HCT116 (cell line): Measurements from ENCODE around the gene STK38L. TPM values are rescaled to one million over a fixed set of nuclear protein-coding genes. Genes with fewer than 3 reads are reported as not detected.

Source experiments
- ATAC-seq: fragments of 200-7000 bp; cut with Tn5 transposase; 2 replicates; pipeline ENCODE4 v1.9.1; 2020; ENCODE audit warnings: mild to moderate bottlenecking, moderate library complexity
- BruUV-seq: library from RNA; stranded (reverse); fragments of 400-500 nt; replicated peaks from 2 replicates; lab custom pipeline; 2021; lab: Mats Ljungman, UMichigan
- CTCF ChIA-PET: fragments of 300-600 bp; sonication (Branson Sonifier 250); formaldehyde crosslinking; loops from one replicate; lab custom pipeline; 2021; ENCODE audit warnings: antibody characterized with exemption; lab: Charles Lee
- POLR2A ChIA-PET: fragments of 300-600, 350-600 bp; sonication (Branson Sonifier 250); formaldehyde crosslinking; loops from one replicate; lab custom pipeline; 2021; ENCODE audit warnings: antibody characterized with exemption; lab: Charles Lee
- RAD21 ChIA-PET, 2 experiments: fragments of 300-600 bp; sonication (Branson Sonifier 250); formaldehyde crosslinking; loops; one replicate each; lab custom pipeline; 2023; ENCODE audit warnings: low total read pairs in 2 of 2; ENCODE audit not compliant: uncharacterized antibody in 2 of 2, unreplicated experiment in 2 of 2, low non-redundant PET in 1 of 2; lab: Charles Lee
- DNase-seq: peaks from one replicate; pipeline ENCODE4 v3.0.0-alpha.2; 2010; ENCODE audit warnings: low read depth, low spot score
- H2AFZ ChIP-seq: fragments of 200-600 bp; shearing (Covaris generic), sonication (generic); 2 replicates; pipeline ENCODE4 v1.6.1; 2017; ENCODE audit warnings: low read depth, mixed run types, mixed read lengths, antibody characterized with exemption, low read length; ENCODE audit not compliant: poor library complexity, severe bottlenecking
- H3K27ac ChIP-seq: 2 replicates; pipeline ENCODE4 v1.5.1; 2012; ENCODE audit warnings: low read depth, low read length
- H3K27me3 ChIP-seq: fragments of 200-600 bp; sonication (generic); 2 replicates; pipeline ENCODE4 v1.6.1; 2016; ENCODE audit warnings: mixed run types, low read length, mixed read lengths; ENCODE audit not compliant: insufficient read depth
- H3K36me3 ChIP-seq, 2 experiments: fragments of 200-500 bp in 1 of 2; fragments of 200-600 bp in 1 of 2; sonication (Bioruptor generic) in 1 of 2; sonication (generic) in 1 of 2; 2 replicates each; pipeline versions ENCODE4 v1.5.1 to v1.6.1; 2014 to 2016; ENCODE audit warnings: low read length in 2 of 2, inconsistent platforms in 1 of 2, mixed read lengths in 1 of 2, mixed run types in 1 of 2; ENCODE audit not compliant: insufficient read depth in 2 of 2, control insufficient read depth in 1 of 2
- H3K4me1 ChIP-seq, 2 experiments: fragments of 200-600 bp in 1 of 2; sonication (generic) in 1 of 2; 2 replicates each; pipeline versions ENCODE4 v1.5.1 to v1.6.1; 2012 to 2017; ENCODE audit warnings: low read length in 2 of 2, inconsistent platforms in 1 of 2, mild to moderate bottlenecking in 1 of 2, mixed read lengths in 1 of 2, mixed run types in 1 of 2, moderate library complexity in 1 of 2; ENCODE audit not compliant: insufficient read depth in 2 of 2, control insufficient read depth in 1 of 2
- H3K4me2 ChIP-seq: fragments of 200-600 bp; sonication (generic); 2 replicates; pipeline ENCODE4 v1.6.1; 2017; ENCODE audit warnings: mixed run types, low read length, mixed read lengths
- H3K4me3 ChIP-seq, 2 experiments: fragments of 200-600 bp in 1 of 2; sonication (generic) in 1 of 2; replicated peaks in 1 of 2; 2 replicates each; pipeline ENCODE4 v1.5.1; 2011 to 2016; ENCODE audit warnings: low read length in 2 of 2, control low read depth in 1 of 2, low read depth in 1 of 2, mild to moderate bottlenecking in 1 of 2, mixed read lengths in 1 of 2, mixed run types in 1 of 2
- H3K79me2 ChIP-seq: fragments of 200-600 bp; sonication (generic); 2 replicates; pipeline ENCODE4 v1.6.1; 2017; ENCODE audit warnings: mild to moderate bottlenecking, mixed run types, low read length, moderate library complexity, mixed read lengths; ENCODE audit not compliant: insufficient read depth
- H3K9ac ChIP-seq: fragments of 200-600 bp; sonication (generic); 2 replicates; pipeline ENCODE4 v1.6.1; 2016; ENCODE audit warnings: low read length, mixed read lengths
- H3K9me2 ChIP-seq: fragments of 200-600 bp; sonication (generic), shearing (Covaris generic); 2 replicates; pipeline ENCODE4 v1.6.1; 2017; ENCODE audit warnings: mixed run types, mild to moderate bottlenecking, moderate library complexity; ENCODE audit not compliant: insufficient read depth
- H3K9me3 ChIP-seq, 2 experiments: fragments of 200-500 bp in 1 of 2; fragments of 200-600 bp in 1 of 2; sonication (Bioruptor generic) in 1 of 2; sonication (generic) in 1 of 2; 2 replicates each; pipeline ENCODE4 v1.6.1; 2014 to 2017; ENCODE audit warnings: low read length in 2 of 2, mixed read lengths in 2 of 2, inconsistent platforms in 1 of 2, low read depth in 1 of 2, mild to moderate bottlenecking in 1 of 2, mixed run types in 1 of 2, moderate library complexity in 1 of 2; ENCODE audit not compliant: control insufficient read depth in 1 of 2, insufficient read depth in 1 of 2
- H4K20me1 ChIP-seq: fragments of 200-600 bp; sonication (generic), shearing (Covaris generic); 2 replicates; pipeline ENCODE4 v1.6.1; 2017; ENCODE audit warnings: mixed run types, mild to moderate bottlenecking, moderate library complexity; ENCODE audit not compliant: insufficient read depth
- CBX3 ChIP-seq: IDR thresholded peaks from 2 replicates; pipeline ENCODE4 v1.6.1; 2012; ENCODE audit warnings: low read depth
- EGR1 ChIP-seq: IDR thresholded peaks from 2 replicates; pipeline ENCODE4 v1.6.1; 2012; ENCODE audit warnings: low read depth
- ELF1 ChIP-seq: IDR thresholded peaks from 2 replicates; pipeline ENCODE4 v1.6.1; 2012; ENCODE audit warnings: low read depth, borderline replicate concordance
- EZH2 ChIP-seq: fragments of 200-600 bp; sonication (generic); IDR thresholded peaks from 2 replicates; pipeline ENCODE4 v1.6.1; 2017; ENCODE audit warnings: antibody characterized with exemption, mixed run types
- FOSL1 ChIP-seq: IDR thresholded peaks from 2 replicates; pipeline ENCODE4 v1.6.1; 2012; ENCODE audit warnings: low read depth
- JUND ChIP-seq: IDR thresholded peaks from 2 replicates; pipeline ENCODE4 v1.6.1; 2012
- POLR2A ChIP-seq: IDR thresholded peaks from 2 replicates; pipeline ENCODE4 v1.7.0; 2011; ENCODE audit warnings: borderline replicate concordance; ENCODE audit not compliant: insufficient read depth, insufficient read length; ENCODE audit errors: extremely low read depth
- POLR2AphosphoS5 ChIP-seq: IDR thresholded peaks from 2 replicates; pipeline ENCODE4 v1.6.1; 2011; ENCODE audit warnings: mild to moderate bottlenecking, low read depth, low read length, moderate library complexity
- SIN3A ChIP-seq: IDR thresholded peaks from 2 replicates; pipeline ENCODE4 v1.6.1; 2012; ENCODE audit warnings: low read depth
- SP1 ChIP-seq: IDR thresholded peaks from 2 replicates; pipeline ENCODE4 v1.6.1; 2012; ENCODE audit warnings: low read depth
- SRF ChIP-seq: IDR thresholded peaks from 2 replicates; pipeline ENCODE4 v1.6.1; 2012; ENCODE audit warnings: low read depth
- TCF7L2 ChIP-seq: IDR thresholded peaks from 2 replicates; pipeline ENCODE4 v1.7.0; 2011; ENCODE audit warnings: borderline replicate concordance, inconsistent platforms; ENCODE audit not compliant: insufficient read depth, insufficient read length; ENCODE audit errors: extremely low read depth
- YY1 ChIP-seq: IDR thresholded peaks from 2 replicates; pipeline ENCODE4 v1.6.1; 2011; ENCODE audit warnings: low read length, low read depth, moderate library complexity, mild to moderate bottlenecking; ENCODE audit not compliant: insufficient replicate concordance; ENCODE audit errors: extremely low read depth
- ZFX ChIP-seq: fragments of 450-650 bp; IDR thresholded peaks from 2 replicates; pipeline ENCODE4 v1.6.1; 2017
- intact Hi-C: fragments of 100-400 bp; cut with micrococcal nuclease; formaldehyde crosslinking; loops from 2 replicates; pipeline ENCODE4 v1.10.0; 2022
- total RNA-seq: library from RNA; stranded (reverse); gene quantifications from one replicate; pipeline ENCODE4 v1.2.1, GENCODE V29; 2021; ENCODE audit not compliant: unreplicated experiment
- TF ChIP-seq, protein P1 (sequence below): IDR thresholded peaks from 2 replicates; pipeline ENCODE4 v1.6.1; 2012
- TF ChIP-seq, protein P2 (sequence below), 3 experiments: fragments of 200-600 bp in 1 of 3; sonication (generic) in 1 of 3; IDR thresholded peaks in 2 of 3; conservative IDR thresholded peaks in 1 of 3; 2 replicates each; pipeline ENCODE4 v1.5.1; 2012 to 2017; ENCODE audit warnings: low read depth in 2 of 3, low read length in 2 of 3, antibody characterized with exemption in 1 of 3, borderline replicate concordance in 1 of 3, control low read depth in 1 of 3, mild to moderate bottlenecking in 1 of 3, mixed read lengths in 1 of 3, mixed run types in 1 of 3, moderate library complexity in 1 of 3; ENCODE audit not compliant: insufficient read depth in 1 of 3
- TF ChIP-seq, protein P3 (sequence below): IDR thresholded peaks from 2 replicates; pipeline ENCODE4 v1.6.1; 2012; ENCODE audit warnings: low read depth
- TF ChIP-seq, protein P4 (sequence below): IDR thresholded peaks from 2 replicates; pipeline ENCODE4 v1.6.1; 2011; ENCODE audit warnings: mild to moderate bottlenecking, low read length, moderate library complexity; ENCODE audit not compliant: insufficient replicate concordance; ENCODE audit errors: extremely low read depth

Gene STK38L
- total RNA-seq, 1 experiment from 2014 or later = 23.9 TPM

DNA sequence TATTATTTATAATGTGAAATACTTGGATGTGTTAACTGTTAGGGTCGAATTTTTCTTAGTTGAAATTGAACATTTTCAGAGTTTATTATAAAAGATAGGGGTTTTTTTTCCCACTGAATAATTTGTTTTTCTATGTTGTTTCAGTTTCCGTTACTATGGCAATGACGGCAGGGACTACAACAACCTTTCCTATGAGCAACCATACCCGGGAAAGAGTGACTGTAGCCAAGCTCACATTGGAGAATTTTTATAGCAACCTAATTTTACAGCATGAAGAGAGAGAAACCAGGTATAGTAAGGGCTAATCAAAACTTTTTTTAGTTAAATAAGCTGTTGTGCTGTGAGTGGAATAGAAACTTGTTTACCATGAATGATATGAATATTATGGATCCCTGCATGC, 53.5 kb downstream of the STK38L start (continued):
- TF ChIP-seq POLR2AphosphoS5 (no peak), JUND (no peak)

DNA sequence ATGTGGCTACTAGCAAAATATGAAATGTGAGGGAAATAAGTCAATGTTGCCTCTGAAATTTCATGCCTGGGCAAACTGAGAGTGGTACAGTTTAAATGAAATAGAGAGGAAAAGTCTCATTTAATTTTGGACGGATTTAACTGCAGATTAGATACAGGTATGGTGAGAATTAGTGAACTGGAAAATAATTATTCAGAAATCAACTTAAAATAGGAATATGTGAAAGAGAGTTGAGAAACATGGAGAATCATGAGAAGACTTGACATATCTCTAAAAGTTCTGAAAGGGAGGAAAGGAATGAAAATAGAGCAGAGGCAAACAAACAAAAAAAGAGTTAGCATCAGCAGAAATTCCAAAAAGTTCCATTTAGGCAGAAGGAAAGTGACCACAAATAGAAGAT, 55.0 kb downstream of the STK38L start:
- H3K4me3 ChIP-seq = no peak overlapping the region
- no peaks in the 10 kb centered on the region for H3K9me3 ChIP-seq
- H3K9me2 ChIP-seq = no peaks in the 10 kb centered on the region
- ChIA-PET POLR2A (no interaction called here), CTCF (no interaction called here), RAD21 (no interaction called here)
- intact Hi-C loops = no loop called here
- H3K4me2 ChIP-seq = no peak overlapping the region
- TF ChIP-seq EZH2 (no peak), ZFX (no peak), FOSL1 (no peak), SP1 (no peak), JUND (no peak), TCF7L2 (no peak), SIN3A (no peak), EGR1 (no peak), ELF1 (no peak), YY1 (no peak), CBX3 (no peak), SRF (no peak), POLR2A (no peak)
- TF ChIP-seq, protein P1, sequence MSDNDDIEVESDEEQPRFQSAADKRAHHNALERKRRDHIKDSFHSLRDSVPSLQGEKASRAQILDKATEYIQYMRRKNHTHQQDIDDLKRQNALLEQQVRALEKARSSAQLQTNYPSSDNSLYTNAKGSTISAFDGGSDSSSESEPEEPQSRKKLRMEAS = no peak
- TF ChIP-seq, protein P2, sequence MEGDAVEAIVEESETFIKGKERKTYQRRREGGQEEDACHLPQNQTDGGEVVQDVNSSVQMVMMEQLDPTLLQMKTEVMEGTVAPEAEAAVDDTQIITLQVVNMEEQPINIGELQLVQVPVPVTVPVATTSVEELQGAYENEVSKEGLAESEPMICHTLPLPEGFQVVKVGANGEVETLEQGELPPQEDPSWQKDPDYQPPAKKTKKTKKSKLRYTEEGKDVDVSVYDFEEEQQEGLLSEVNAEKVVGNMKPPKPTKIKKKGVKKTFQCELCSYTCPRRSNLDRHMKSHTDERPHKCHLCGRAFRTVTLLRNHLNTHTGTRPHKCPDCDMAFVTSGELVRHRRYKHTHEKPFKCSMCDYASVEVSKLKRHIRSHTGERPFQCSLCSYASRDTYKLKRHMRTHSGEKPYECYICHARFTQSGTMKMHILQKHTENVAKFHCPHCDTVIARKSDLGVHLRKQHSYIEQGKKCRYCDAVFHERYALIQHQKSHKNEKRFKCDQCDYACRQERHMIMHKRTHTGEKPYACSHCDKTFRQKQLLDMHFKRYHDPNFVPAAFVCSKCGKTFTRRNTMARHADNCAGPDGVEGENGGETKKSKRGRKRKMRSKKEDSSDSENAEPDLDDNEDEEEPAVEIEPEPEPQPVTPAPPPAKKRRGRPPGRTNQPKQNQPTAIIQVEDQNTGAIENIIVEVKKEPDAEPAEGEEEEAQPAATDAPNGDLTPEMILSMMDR (IDR thresholded peaks at IDR 0.05 in 2 of 3, conservative IDR thresholded peaks at IDR 0.05 in 1 of 3; ENCODE audit: borderline replicate concordance in 1 of 3, insufficient read depth in 1 of 3, low read depth in 2 of 3, low read length in 2 of 3) = no peak
- TF ChIP-seq, protein P3, sequence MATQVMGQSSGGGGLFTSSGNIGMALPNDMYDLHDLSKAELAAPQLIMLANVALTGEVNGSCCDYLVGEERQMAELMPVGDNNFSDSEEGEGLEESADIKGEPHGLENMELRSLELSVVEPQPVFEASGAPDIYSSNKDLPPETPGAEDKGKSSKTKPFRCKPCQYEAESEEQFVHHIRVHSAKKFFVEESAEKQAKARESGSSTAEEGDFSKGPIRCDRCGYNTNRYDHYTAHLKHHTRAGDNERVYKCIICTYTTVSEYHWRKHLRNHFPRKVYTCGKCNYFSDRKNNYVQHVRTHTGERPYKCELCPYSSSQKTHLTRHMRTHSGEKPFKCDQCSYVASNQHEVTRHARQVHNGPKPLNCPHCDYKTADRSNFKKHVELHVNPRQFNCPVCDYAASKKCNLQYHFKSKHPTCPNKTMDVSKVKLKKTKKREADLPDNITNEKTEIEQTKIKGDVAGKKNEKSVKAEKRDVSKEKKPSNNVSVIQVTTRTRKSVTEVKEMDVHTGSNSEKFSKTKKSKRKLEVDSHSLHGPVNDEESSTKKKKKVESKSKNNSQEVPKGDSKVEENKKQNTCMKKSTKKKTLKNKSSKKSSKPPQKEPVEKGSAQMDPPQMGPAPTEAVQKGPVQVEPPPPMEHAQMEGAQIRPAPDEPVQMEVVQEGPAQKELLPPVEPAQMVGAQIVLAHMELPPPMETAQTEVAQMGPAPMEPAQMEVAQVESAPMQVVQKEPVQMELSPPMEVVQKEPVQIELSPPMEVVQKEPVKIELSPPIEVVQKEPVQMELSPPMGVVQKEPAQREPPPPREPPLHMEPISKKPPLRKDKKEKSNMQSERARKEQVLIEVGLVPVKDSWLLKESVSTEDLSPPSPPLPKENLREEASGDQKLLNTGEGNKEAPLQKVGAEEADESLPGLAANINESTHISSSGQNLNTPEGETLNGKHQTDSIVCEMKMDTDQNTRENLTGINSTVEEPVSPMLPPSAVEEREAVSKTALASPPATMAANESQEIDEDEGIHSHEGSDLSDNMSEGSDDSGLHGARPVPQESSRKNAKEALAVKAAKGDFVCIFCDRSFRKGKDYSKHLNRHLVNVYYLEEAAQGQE = no peak
- TF ChIP-seq, protein P4, sequence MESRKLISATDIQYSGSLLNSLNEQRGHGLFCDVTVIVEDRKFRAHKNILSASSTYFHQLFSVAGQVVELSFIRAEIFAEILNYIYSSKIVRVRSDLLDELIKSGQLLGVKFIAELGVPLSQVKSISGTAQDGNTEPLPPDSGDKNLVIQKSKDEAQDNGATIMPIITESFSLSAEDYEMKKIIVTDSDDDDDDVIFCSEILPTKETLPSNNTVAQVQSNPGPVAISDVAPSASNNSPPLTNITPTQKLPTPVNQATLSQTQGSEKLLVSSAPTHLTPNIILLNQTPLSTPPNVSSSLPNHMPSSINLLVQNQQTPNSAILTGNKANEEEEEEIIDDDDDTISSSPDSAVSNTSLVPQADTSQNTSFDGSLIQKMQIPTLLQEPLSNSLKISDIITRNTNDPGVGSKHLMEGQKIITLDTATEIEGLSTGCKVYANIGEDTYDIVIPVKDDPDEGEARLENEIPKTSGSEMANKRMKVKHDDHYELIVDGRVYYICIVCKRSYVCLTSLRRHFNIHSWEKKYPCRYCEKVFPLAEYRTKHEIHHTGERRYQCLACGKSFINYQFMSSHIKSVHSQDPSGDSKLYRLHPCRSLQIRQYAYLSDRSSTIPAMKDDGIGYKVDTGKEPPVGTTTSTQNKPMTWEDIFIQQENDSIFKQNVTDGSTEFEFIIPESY = no peak
- H3K36me3 ChIP-seq = no peaks in the 10 kb centered on the region
- no peak overlapping the region for H3K27ac ChIP-seq
- no peaks in the 10 kb centered on the region for H3K79me2 ChIP-seq
- BruUV-seq = no TSS peak
- H2AFZ ChIP-seq = no peak overlapping the region
- no peak overlapping the region for H3K9ac ChIP-seq
- DNase-seq (no peak), ATAC-seq (no peak)
- no peaks in the 10 kb centered on the region for H4K20me1 ChIP-seq
- no peaks in the 10 kb centered on the region for H3K27me3 ChIP-seq
- no peaks in the 10 kb centered on the region for H3K4me1 ChIP-seq
